Ishikawa (cell line): ENCODE results near the gene ESYT2.

Experiments
- CREB1 ChIP-seq: IDR thresholded peaks from 2 replicates; pipeline ENCODE4 v1.6.1; 2012; ENCODE audit warnings: low read depth
- EP300 ChIP-seq: IDR thresholded peaks from 2 replicates; pipeline ENCODE4 v1.6.1; 2012; ENCODE audit warnings: borderline replicate concordance
- REST ChIP-seq: IDR thresholded peaks from 2 replicates; pipeline ENCODE4 v1.6.1; 2012; ENCODE audit warnings: low read depth, mild to moderate bottlenecking
- USF1 ChIP-seq: IDR thresholded peaks from 2 replicates; pipeline ENCODE4 v1.6.1; 2012
- YY1 ChIP-seq: IDR thresholded peaks from 2 replicates; pipeline ENCODE4 v1.6.1; 2012; ENCODE audit warnings: low read depth

DNA sequence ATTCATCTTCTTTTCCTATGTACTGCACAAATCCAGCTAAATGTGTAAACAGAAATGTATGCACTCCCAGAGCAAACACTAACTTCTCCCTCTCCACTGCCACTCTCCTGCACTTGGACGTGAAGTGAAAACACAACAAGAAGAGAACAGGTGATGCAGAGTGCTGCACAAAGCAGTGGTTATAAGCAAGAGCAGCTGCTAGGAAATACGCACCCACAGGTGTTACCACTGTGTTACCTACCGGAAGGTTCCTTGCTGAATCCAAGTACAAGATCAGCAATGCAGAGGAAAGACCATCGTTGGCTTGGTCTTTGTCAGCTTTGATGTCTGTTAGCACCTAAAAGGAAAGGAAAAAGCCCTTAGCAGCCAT, 70.1 kb downstream of the ESYT2 start:
- TF ChIP-seq EP300: no peak
- no peak for TF ChIP-seq YY1
- no peak for TF ChIP-seq REST
- TF ChIP-seq CREB1: no peak
- no peak for TF ChIP-seq USF1
